Measurements from ENCODE around the gene BOLA3. TPM values are rescaled to one million over a fixed set of nuclear protein-coding genes. Genes with fewer than 3 reads are reported as not detected.

The BOLA3 gene
- total RNA-seq, 4 donors from 2014 or later = 17.7 to 72.6 (median 28.0) TPM

DNA sequence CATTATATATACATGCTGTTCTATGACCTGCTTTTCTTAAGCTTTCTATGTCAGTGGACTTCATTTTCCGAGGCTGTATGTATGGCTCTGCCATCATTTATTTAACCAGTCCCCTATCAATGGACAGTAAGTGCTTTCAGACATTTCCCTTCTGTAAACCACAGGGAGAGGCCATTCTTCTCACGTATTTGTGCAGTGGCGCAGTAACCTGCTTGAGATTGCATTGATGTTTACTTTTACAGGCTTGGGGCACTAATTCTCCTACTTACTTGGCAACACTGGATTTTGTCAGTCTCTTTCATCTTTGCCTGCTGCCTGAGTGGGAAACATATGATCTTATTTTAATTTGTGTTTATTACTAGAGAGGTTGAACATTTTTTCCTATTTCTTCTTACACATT, 52.1 kb downstream of the BOLA3 start:
- no peak overlapping the region for H3K27ac ChIP-seq
- no peak overlapping the region for H3K4me3 ChIP-seq
- no peaks in the 10 kb centered on the region for H3K27me3 ChIP-seq
- H3K4me1 ChIP-seq = no peaks in the 10 kb centered on the region
- H3K9me3 ChIP-seq = no peaks in the 10 kb centered on the region
- TF ChIP-seq, protein P1, sequence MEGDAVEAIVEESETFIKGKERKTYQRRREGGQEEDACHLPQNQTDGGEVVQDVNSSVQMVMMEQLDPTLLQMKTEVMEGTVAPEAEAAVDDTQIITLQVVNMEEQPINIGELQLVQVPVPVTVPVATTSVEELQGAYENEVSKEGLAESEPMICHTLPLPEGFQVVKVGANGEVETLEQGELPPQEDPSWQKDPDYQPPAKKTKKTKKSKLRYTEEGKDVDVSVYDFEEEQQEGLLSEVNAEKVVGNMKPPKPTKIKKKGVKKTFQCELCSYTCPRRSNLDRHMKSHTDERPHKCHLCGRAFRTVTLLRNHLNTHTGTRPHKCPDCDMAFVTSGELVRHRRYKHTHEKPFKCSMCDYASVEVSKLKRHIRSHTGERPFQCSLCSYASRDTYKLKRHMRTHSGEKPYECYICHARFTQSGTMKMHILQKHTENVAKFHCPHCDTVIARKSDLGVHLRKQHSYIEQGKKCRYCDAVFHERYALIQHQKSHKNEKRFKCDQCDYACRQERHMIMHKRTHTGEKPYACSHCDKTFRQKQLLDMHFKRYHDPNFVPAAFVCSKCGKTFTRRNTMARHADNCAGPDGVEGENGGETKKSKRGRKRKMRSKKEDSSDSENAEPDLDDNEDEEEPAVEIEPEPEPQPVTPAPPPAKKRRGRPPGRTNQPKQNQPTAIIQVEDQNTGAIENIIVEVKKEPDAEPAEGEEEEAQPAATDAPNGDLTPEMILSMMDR (IDR thresholded peaks at IDR 0.05) = no peak
- TF ChIP-seq POLR2A (IDR thresholded peaks at IDR 0.05) = no peak
- DNase-seq = no peak
- peaks cover 0 to 74% (median 0%) of the 10 kb centered on the region in 3 donors for H3K36me3 ChIP-seq

DNA sequence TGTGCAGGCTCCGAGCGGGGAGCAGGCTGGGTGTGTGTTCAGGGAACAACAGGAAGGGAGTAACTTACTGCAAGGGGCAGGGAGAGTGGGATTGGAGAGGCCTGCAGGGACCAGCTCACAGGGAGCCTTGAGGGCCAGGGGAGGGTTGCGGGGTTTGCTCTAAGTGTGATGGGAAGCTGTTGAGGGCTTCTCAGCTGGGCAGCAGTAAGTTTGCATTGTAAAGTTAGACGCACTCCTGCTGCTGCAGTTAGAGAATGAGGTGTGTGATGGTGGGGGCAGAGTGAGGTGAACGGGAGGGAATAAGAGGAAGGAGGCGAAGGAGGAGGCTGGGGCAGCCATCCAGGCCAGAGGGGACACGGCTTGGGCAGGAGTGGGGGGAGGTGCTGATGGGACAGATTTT, 53.4 kb downstream of the BOLA3 start:
- H3K27me3 ChIP-seq = no peaks in the 10 kb centered on the region
- DNase-seq = no peak
- H3K4me1 ChIP-seq = no peaks in the 10 kb centered on the region
- no peaks in the 10 kb centered on the region for H3K9me3 ChIP-seq
- H3K4me3 ChIP-seq = no peak overlapping the region
- H3K27ac ChIP-seq = no peak overlapping the region
- H3K36me3 ChIP-seq = peaks cover 0 to 74% (median 0%) of the 10 kb centered on the region in 3 donors
- TF ChIP-seq, protein P1 (IDR thresholded peaks at IDR 0.05) = no peak
- no peak for TF ChIP-seq POLR2A (IDR thresholded peaks at IDR 0.05)

- Histone ChIP-seq H3K4me3 (no peak overlapping the region), H3K36me3 (peaks cover 0 to 76% (median 0%) of the 10 kb centered on the region in 3 donors), H3K27ac (no peak overlapping the region), H3K27me3 (no peaks in the 10 kb centered on the region), H3K4me1 (no peaks in the 10 kb centered on the region), H3K9me3 (no peaks in the 10 kb centered on the region)
- no peak for DNase-seq
- no peak for TF ChIP-seq POLR2A (IDR thresholded peaks at IDR 0.05)
- TF ChIP-seq, protein P1 (IDR thresholded peaks at IDR 0.05) = no peak
Observed at GRCh38 chr2:74093840-74094239, 53.9 kb downstream of the BOLA3 start.

- Histone ChIP-seq H3K36me3 (peaks cover 0 to 80% (median 0%) of the 10 kb centered on the region in 3 donors), H3K27ac (no peak overlapping the region), H3K4me1 (no peaks in the 10 kb centered on the region), H3K9me3 (no peaks in the 10 kb centered on the region), H3K4me3 (no peak overlapping the region), H3K27me3 (no peaks in the 10 kb centered on the region)
- no peak for DNase-seq
- TF ChIP-seq, protein P1 (IDR thresholded peaks at IDR 0.05) = no peak
- no peak for TF ChIP-seq POLR2A (IDR thresholded peaks at IDR 0.05)
Observed at GRCh38 chr2:74093426-74093825, 54.3 kb downstream of the BOLA3 start.

GRCh38 chr2:74092275-74092674, 55.4 kb downstream of the BOLA3 start:
- peaks cover 0 to 90% (median 0%) of the 10 kb centered on the region in 3 donors for H3K36me3 ChIP-seq
- TF ChIP-seq POLR2A (IDR thresholded peaks at IDR 0.05) = no peak
- TF ChIP-seq, protein P1 (IDR thresholded peaks at IDR 0.05) = no peak
- no peak overlapping the region for H3K27ac ChIP-seq
- H3K9me3 ChIP-seq = no peaks in the 10 kb centered on the region
- no peaks in the 10 kb centered on the region for H3K27me3 ChIP-seq
- H3K4me3 ChIP-seq = no peak overlapping the region
- H3K4me1 ChIP-seq = no peaks in the 10 kb centered on the region
- no peak for DNase-seq

GRCh38 chr2:74091391-74091790, 56.3 kb downstream of the BOLA3 start:
- Histone ChIP-seq H3K36me3 (peaks cover 0 to 91% (median 0%) of the 10 kb centered on the region in 3 donors), H3K9me3 (no peaks in the 10 kb centered on the region), H3K4me3 (no peak overlapping the region)

More at GRCh38 chr2:74091391-74091790, 56.3 kb downstream of the BOLA3 start:
- no peaks in the 10 kb centered on the region for H3K4me1 ChIP-seq
- DNase-seq = no peak
- no peak for TF ChIP-seq POLR2A (IDR thresholded peaks at IDR 0.05)
- TF ChIP-seq, protein P1 (IDR thresholded peaks at IDR 0.05) = no peak
- H3K27me3 ChIP-seq = no peaks in the 10 kb centered on the region
- no peak overlapping the region for H3K27ac ChIP-seq
